GM11168 (cell line): ENCODE results near the gene TLE6.
"Not testable (repeated sequence)": the region's sequence is repeated elsewhere in the genome, so short reads cannot be mapped to it uniquely, and the experiment has no call there.

Experiments used
- in situ Hi-C: fragments of 300-500 bp; cut with MboI; formaldehyde crosslinking; loops from one replicate; pipeline ENCODE4 v1.12.0; 2022; ENCODE audit warnings: low sequenced_read_pairs; ENCODE audit not compliant: unreplicated experiment

Gene TLE6

DNA sequence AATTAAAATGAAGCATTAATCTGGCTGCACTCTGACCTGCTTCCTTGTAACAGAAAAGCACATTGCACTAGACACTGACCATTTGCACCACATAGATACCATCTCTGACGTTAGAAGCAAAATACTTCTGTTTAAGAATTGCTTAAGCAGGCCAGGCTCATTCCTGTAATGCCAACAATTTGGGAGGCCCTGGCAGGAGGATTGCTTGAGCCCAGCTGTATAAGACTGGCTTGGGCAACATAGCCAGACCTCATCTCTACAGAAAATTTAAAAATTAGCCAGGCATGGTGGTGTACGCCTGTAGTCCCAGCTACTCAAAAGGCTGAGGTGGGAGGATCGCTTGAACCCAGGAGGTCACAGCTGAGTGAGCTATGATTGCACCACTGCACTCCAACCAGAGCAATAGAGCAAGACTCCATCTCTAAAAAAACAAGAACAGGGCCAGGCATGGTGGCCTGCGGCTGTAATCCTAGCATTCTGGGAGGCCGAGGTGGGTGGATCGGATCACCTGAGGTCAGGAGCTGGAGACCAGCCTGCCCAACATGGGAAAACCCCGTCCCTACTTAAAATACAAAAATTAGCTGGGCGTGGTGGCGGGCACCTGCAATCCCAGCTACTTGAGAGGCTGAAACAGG, 7.0 kb upstream of the TLE6 start:
- in situ Hi-C loops: no loop called here

- in situ Hi-C loops: no loop called here
Observed at GRCh38 chr19:2973229-2973628, 4.1 kb upstream of the TLE6 start.

GRCh38 chr19:2974342-2975041, 2.9 kb upstream of the TLE6 start:
- in situ Hi-C loops: no loop called here

DNA sequence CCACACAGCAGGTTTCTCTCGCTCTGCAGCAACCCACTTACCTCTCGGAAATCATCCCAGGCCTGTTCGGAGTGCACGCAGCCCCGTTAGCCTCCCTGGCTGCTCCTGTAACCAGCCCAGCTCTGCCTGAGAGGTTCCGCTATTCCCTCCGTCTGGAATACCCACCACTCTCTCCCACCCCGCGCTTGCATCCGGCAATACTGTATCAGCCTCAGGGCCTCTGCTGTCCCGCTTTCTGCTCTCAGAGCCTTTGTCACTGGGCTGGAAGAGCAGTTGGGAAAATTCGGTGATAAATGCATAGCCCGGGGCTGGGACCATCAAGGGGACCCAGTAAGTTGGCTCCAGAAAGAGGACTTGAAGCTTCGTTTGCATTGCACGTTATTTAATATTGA, 759 bp upstream of the TLE6 start:
- in situ Hi-C loops: no loop called here

- in situ Hi-C loops: no loop called here
Observed at GRCh38 chr19:2977746-2978138, 378 bp downstream of the TLE6 start.

DNA sequence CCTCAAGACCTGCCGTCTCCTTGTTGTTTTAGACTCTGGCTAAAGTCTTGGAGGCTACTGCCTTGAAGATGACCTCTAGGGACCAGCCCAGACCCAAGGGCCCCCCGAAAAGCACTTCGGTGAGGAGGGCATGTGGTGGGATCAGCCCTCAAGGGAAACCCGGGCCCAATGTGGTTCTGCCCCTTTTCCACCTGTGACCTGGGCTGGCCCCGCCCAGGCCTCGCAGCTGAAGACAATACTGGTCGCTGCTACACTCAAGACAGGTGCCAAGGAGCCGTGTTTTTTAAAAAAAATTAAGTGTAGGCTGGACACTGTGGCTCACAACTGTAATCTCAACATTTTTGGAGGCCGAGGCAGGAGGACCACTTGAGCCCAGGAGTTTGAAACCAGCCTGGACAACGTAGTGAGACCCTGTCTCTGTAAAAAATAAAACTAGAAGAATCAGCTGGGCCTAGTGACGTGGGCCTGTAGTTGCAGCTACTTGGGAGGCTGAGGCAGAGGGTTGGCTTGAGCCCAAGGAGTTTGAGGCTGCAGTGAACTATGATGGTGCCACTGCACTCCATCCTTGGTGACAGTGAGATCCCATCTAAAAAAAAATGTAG, 903 bp downstream of the TLE6 start:
- in situ Hi-C loops: no loop called here

DNA sequence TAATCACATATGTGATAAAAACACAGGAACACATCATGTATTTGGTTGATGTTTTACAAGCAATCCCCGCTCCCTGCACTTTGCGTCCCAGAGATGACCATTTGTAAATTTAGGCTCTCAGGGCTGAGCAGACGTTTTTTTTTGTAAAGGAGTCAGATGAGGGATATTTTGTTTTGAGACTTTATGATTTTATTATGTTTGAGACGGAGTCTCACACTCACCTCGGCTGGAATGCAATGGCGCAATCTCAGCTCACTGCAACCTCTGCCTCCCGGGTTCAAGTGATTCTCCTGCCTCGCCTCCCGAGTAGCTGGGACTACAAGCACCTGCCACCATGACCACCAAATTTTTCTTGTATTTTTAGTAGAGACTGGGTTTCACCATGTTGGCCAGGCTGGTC, 1.4 kb downstream of the TLE6 start:
- in situ Hi-C loops: no loop called here

DNA sequence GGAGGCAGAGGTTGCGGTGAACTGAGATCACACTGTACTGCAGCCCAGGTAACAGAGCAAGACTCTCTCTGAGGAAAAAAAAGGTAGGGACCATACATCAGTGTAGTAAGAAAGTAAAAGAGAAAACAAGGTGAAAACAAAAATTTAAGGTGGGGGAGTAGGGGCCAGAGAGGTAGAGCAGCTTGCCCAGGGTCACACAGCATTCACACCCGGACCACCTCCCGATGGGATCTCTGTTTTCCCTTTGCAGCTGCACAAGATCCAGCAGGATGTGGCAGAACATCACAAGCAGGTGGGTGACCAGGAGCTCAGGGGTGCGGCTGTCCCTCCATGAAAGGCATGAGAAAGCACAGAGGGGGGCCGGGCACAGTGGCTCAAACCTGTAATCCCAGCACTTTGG, 4.5 kb downstream of the TLE6 start:
- in situ Hi-C loops: no loop called here

- in situ Hi-C loops: no loop called here
Observed at GRCh38 chr19:2982561-2982960, 5.2 kb downstream of the TLE6 start.

- in situ Hi-C loops: no loop called here
Observed at GRCh38 chr19:2982983-2983350, 5.6 kb downstream of the TLE6 start.

GRCh38 chr19:2983351-2984214, 6.2 kb downstream of the TLE6 start:
- in situ Hi-C loops: no loop called here

DNA sequence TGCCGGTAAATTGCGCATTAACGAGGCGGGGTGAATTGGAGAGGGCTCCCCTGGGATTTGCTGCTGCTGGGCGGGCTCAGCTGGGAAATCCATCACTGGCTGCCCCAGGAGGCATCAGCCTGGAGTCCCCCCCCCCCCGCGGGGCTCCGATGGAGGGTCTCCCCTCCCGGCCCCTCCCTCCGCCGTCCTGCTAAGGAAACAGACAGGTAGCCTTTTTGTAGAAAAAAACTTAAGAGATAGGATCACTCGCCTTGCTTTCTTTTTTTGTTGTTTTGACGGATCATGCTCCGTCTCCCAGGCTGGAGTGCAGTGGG, 6.8 kb downstream of the TLE6 start:
- in situ Hi-C loops: no loop called here

DNA sequence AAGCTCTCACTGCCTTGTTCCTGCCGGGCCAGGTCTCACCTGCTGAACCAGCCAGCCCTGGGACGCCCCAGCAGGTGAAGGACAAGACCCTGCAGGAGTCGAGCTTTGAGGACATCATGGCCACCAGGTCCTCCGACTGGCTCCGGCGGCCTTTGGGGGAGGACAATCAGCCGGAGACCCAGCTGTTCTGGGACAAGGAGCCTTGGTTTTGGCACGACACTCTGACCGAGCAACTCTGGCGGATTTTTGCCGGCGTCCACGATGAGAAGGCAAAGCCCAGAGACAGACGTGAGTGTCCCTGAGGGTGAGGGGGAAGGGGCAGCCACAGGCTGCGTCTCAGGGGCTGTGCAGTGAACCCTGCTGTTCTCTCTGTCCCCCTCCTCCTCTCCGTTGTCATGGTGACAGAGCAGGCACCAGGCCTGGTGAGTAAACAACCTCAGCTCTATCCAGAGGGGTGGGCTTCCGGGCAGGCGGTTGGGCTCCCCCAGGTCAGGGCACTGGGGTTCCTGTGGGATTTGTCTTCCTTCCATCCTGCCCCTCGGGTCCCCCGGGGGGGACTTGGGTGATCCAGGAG, 9.7 kb downstream of the TLE6 start:
- in situ Hi-C loops: no loop called here

DNA sequence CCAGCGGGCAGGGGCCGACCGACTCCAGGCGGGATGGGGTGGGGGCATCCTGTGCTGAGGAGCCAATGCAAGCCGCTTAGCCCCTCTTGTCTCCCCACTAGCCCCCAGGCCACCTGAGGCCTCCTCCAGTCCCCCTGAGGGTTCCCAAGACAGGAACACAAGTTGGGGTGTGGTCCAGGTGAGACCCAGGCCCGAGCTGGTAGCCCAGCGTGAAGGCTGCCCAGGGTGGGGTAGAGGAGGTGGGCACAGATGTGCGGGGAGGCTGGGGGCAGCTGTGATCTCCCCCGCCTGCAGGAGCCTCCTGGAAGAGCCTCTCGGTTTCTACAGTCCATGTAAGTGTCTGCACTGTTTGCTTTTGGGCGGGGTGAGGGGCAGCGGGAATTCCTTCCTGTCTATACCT, 10.4 kb downstream of the TLE6 start:
- in situ Hi-C loops: no loop called here

- in situ Hi-C loops: no loop called here
Observed at GRCh38 chr19:2988568-2988967, 11.2 kb downstream of the TLE6 start.

DNA sequence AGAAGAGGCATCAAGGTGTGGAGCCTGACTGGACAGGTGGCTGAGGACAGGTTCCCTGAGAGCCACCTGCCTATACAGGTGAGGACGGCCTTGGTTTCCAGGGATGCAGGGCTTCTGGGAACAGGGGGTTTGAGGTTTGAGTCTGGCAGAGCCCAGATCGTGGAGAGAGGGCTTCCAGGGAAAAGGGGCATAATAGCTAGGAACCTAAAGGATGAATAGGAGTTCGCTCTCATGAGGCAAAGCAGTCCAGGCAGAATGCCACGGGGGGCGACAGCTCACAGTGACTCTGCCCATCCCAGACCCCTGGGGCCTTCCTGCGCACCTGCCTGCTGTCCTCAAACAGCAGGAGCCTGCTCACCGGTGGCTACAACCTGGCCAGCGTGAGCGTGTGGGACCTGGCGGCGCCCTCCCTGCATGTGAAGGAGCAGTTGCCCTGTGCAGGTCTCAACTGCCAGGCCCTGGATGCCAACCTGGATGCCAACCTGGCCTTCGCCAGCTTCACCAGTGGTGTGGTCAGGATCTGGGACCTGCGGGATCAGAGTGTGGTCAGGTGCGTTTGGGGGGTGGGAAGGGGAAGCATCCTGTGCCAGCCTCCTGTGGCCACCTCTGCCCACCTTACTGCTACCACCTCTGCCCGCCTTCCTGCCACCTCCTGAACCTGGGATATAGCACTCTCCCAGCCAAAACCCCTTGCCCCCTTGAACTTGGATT, 12.0 kb downstream of the TLE6 start:
- in situ Hi-C loops: no loop called here

- in situ Hi-C loops: not testable (repeated sequence)
Observed at GRCh38 chr19:2992333-2992732, 15.0 kb downstream of the TLE6 start.

- in situ Hi-C loops: no loop called here
Observed at GRCh38 chr19:2992958-2993357, 15.6 kb downstream of the TLE6 start.

DNA sequence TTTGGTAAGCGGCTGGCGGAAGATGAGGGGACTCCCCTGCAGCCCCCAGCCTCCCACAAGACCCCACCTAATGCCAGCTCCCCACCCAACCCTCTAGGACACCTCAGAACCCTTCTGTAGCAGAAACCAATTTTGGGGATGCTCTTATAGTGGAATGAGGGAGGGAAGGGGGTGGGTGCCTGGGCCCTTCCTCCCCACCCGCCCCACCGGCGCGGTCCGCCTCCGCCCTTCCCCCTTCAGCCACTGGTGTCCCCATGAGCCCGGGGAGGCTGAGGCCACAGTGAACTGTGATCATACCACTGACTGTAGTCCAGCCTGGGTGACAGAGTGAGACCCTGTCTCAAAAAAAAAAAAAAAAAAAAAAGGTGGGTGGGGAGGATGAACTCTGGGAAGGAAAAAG, 16.2 kb downstream of the TLE6 start:
- in situ Hi-C loops: no loop called here

- in situ Hi-C loops: no loop called here
Observed at GRCh38 chr19:2994588-2995131, 17.3 kb downstream of the TLE6 start.
